Left colon (tissue), 2 donors: ENCODE measurements around the gene PIK3CG. TPM values are rescaled to one million over a fixed set of nuclear protein-coding genes. Genes with fewer than 3 reads are reported as not detected.
"Not testable (repeated sequence)": the region's sequence is repeated elsewhere in the genome, so short reads cannot be mapped to it uniquely, and the experiment has no call there.

Source experiments
- ATAC-seq: fragments of 200-7000 bp; cut with Tn5 transposase; one replicate; pipeline ENCODE4 v1.9.1; 2020; ENCODE audit warnings: mild to moderate bottlenecking, moderate library complexity
- DNase-seq, 2 donors: peaks; one replicate each; pipeline ENCODE4 v3.0.0-alpha.2; 2020
- intact Hi-C, 2 donors: fragments of 100-400 bp; cut with DNase I in 1 of 2; cut with micrococcal nuclease in 1 of 2; formaldehyde crosslinking; loops; one replicate each; pipeline versions ENCODE4 v1.11.2 to v1.14.0; 2022; cut with DNase I, micrococcal nuclease
- total RNA-seq, 2 donors: library from RNA; stranded (reverse); fragmentation: NEBNext Ultra II Directional; extraction: Animal tissue kit (Norgen Biotek cat#: 25700); gene quantifications; one replicate each; pipeline ENCODE4 v1.2.1, GENCODE V29; 2021
- donor health status: DM: no; HTN: no; CAD: no.
- donor health status: DM: yes; HTN: yes; CAD: no.

Gene PIK3CG
- total RNA-seq, 2 donors from 2014 or later, result 3.6 to 5.9 TPM

DNA sequence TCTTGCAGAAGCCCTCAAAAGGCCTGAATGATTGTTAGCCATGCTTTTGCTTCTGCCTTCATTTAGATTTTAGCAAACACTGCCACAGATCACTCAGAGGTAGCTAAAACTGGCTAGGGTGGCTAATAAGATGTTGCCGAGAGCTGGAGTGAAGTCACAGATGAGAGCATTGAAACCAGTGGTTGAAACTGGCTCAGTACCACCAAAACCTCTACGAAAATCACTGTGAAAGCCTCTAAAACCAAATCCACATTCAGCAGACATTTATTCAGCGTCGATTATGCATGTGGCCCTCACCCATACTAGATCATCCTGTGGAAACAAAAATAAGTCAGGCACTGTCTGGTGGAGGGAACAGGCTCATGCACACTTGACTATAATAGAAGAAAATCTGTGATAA lies 50.8 kb downstream of the PIK3CG start:
- ATAC-seq (no peak), DNase-seq (no peak)
- intact Hi-C loops, result no loop called here

DNA sequence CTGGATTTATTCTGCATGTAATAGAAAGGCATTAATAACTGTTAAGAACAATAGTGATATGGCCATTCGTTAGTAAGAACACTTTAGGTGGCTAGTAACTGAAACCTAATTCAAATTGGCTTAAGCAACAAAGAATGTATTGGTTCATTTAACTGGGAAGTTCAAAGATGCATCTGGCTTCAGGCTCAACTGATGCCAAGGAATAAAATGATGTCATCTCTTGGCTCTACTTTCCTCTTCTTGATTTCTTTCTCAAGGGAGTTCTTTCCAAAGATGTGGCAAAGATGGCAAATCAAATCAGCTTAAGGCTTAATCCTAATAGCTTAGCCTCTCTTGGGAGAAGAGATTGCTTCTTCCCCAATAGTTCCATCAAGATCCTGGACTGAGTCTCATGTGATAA lies 51.6 kb downstream of the PIK3CG start:
- DNase-seq (no peak), ATAC-seq (no peak)
- intact Hi-C loops, result no loop called here

DNA sequence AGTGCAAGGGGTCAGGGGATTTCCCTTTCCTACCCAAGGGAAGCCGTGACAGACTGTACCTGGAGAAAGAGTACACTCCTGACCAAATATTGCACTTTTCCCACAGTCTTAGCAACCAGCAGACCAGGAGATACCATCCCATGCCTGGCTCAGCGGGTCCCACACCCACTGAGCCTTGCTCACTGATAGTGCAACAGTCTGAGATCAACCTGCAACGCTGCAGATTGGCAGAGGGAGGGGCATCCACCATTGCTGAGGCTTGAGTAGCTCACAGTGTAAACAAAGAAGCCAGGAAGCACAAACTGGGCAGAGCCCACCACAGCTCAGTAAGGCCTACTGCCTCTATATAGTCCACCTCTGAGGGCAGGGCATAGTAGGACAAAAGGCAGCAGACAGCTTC lies 53.9 kb downstream of the PIK3CG start:
- intact Hi-C loops, result no loop called here
- no peak for ATAC-seq

GRCh38 chr7:106924468-106924867 lies 59.4 kb downstream of the PIK3CG start:
- DNase-seq, ATAC-seq, intact Hi-C loops: not testable (repeated sequence)

More for the DNA sequence above, 53.9 kb downstream of the PIK3CG start:
- no peak for DNase-seq

DNA sequence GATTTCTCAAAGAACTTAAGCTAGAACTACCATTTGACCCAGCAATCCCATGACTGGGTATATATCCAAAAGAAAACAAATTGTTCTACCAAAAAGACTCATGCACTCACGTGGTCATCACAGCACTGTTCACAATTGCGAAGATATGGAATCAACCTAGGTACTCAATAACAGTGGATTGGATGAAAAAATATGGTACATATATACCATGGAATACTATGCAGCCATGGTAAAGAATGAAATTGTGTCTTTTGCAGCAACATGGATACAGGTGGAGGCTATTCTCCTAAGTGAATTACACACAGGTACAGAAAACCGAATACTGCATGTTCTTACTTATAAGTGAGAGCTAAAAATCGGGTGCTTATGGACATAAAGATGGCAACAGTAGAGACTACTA lies 61.8 kb downstream of the PIK3CG start:
- ATAC-seq, result no peak
- DNase-seq, result no peak
- intact Hi-C loops, result no loop called here

GRCh38 chr7:106927536-106927935 lies 62.5 kb downstream of the PIK3CG start:
- ATAC-seq (no peak), DNase-seq (no peak)
- intact Hi-C loops, result no loop called here

DNA sequence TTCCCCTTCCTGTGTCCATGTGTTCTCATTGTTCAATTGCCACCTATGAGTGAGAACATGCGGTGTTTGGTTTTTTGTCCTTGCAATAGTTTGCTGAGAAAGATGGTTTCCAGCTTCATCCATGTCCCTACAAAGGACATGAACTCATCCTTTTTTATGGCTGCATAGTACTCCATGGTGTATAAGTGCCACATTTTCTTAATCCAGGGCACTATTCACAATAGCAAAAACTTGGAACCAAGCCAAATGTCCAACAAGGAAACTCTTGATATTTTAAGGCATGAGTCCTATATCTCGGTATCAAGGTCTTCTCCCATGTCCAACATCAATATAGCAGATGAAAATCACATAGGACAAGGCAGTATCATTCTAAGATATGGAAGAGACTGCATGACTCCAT lies 64.5 kb downstream of the PIK3CG start:
- ATAC-seq, DNase-seq, intact Hi-C loops: not testable (repeated sequence)

GRCh38 chr7:106936236-106936635 lies 71.2 kb downstream of the PIK3CG start:
- no peak for ATAC-seq
- DNase-seq, result no peak
- intact Hi-C loops, result no loop called here

GRCh38 chr7:106938122-106938521 lies 73.0 kb downstream of the PIK3CG start:
- intact Hi-C loops, DNase-seq, ATAC-seq: not testable (repeated sequence)

DNA sequence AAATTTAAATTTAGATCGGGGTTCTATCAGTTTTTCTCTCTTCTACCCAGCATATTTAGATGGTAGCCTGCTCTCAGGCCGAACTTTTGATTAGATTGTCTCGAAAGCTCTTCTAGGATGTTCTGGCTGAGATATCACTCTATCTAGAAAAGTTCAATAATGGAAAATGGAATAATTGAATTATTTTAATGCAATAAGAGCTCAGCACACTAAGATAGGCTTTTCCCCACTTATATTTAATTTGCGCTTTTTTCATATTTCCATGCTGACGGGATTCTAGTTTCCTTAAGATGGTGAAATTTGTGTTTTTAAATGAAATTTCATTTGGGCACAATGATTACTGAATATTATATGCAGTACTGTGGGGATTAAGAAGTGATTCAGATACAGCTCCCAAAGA lies 73.7 kb downstream of the PIK3CG start:
- ATAC-seq, result no peak
- intact Hi-C loops, result no loop called here
- no peak for DNase-seq

- intact Hi-C loops, result loop anchor here in 1 of 2 donors (10.0 kb wide), 1 partner anchor 201 kb away; no protein-coding TSS in a partner anchor
- DNase-seq (no peak), ATAC-seq (no peak)
Observed at GRCh38 chr7:106944035-106944665, 79.1 kb downstream of the PIK3CG start.

- DNase-seq, result peak in 1 of 2 donors; percentile 39
- intact Hi-C loops, result loop anchor here (5.0 to 10.0 kb wide), 2 partner anchors 198 to 200 kb away; no protein-coding TSS in a partner anchor
- peak; percentile 76 for ATAC-seq
Observed at GRCh38 chr7:106947244-106947728, 82.2 kb downstream of the PIK3CG start.

DNA sequence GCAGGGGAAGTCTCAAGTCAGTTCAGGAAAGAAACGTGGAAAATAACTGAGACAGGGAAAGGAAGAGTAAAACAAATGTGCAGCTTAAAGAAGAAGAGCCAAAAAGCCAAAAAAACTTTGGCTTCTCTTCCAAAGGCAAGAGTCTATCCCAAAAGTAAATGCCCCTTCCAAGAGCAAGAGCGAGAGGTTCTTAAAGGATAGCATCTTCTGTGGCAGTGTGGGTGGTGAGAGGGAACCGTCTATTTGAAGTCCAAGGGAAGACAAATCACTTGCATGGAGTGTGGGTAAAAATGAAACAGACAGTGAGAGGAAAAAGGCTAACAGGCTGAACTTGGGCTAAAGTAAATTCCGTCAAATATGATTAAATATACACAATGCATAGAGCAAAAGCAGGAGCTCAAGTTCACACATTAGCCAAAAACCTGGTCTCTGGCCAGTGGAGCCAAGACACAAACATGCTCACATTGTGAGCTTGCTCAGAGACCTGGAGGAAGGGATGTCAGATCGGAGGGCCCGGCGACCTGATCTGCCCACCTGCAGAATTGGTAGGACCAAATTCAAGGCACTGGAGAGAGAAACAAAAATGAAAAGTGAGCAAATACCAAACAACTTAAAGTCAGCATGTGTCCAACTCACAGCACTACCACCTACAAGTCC lies 87.0 kb downstream of the PIK3CG start:
- ATAC-seq (no peak), DNase-seq (no peak)
- intact Hi-C loops, result no loop called here

- intact Hi-C loops, result no loop called here
- ATAC-seq (peak; percentile 14), DNase-seq (peak; percentile 11 to 33)
Observed at GRCh38 chr7:106952658-106953231, 87.7 kb downstream of the PIK3CG start.

- intact Hi-C loops, result no loop called here
- ATAC-seq (no peak), DNase-seq (no peak)
Observed at GRCh38 chr7:106954840-106955239, 89.8 kb downstream of the PIK3CG start.

- intact Hi-C loops, DNase-seq, ATAC-seq: not testable (repeated sequence)
Observed at GRCh38 chr7:106955857-106956256, 90.8 kb downstream of the PIK3CG start.
